Activated CD4-positive, CD25-positive, alpha-beta regulatory T cell (primary cell): ENCODE data around the gene OR2A5.
"Not testable (repeated sequence)": the region's sequence is repeated elsewhere in the genome, so short reads cannot be mapped to it uniquely, and the experiment has no call there.

ENCODE experiments used
- DNase-seq, 4 experiments: peaks; one replicate each; lab custom pipeline; 2025; lab: John Stamatoyannopoulos, UW

OR2A5 gene, protein sequence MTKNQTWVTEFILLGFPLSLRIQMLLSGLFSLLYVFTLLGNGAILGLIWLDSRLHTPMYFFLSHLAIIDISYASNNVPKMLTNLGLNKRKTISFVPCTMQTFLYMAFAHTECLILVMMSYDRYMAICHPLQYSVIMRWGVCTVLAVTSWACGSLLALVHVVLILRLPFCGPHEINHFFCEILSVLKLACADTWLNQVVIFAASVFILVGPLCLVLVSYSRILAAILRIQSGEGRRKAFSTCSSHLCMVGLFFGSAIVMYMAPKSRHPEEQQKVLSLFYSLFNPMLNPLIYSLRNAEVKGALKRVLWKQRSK

DNA sequence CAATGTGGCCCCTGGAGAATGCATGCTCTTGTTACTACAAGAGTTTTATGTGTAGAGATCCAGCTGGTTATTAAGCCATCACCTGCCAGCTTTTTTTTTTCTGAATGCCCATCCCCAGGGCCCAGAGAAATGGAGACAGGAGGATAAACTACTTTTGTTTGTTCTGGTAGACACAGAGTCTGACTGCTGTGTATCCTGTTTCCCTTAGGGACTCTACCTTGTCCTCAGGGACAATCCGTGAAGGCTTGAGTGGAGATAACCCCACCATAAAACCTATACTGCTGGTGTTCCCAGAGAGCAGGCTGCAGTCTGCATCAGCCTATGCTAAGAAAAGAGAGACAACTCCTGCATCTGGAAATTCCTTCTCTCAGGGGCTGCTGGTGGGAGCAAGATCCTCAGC, at the start of gene OR2A5:
TSS of gene OR2A5 (plus strand) at position 301 of the 400 bp plus-strand sequence. CDS start 1,454 bp downstream, outside the sequence.
- no peak for DNase-seq

- DNase-seq, result no peak
These were observed 48.7 kb upstream of the OR2A5 start, which contains the start of gene OR6B1 for GRCh38 chr7:144000020-144000419. Gene OR6B1 (plus strand): TSS chr7:144000320. CDS start chr7:144003997, 3,677 bp downstream.

GRCh38 chr7:144001543-144001942, 47.2 kb upstream of the OR2A5 start:
- no peak for DNase-seq

DNA sequence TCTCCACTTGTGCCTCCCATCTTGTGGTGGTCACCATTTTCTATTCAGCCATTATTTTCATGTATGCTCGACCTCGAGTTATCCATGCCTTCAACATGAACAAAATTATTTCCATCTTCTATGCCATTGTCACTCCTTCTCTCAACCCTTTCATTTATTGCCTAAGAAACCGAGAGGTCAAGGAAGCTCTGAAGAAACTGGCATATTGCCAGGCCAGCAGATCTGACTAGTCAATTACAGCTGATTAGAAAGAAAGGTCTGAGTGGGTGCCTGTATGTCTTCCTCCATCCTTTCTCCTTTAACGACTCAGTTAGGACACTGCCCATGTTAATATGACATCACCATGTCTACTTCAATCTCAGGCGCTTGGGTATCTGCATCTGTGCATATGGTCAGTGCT, 44.0 kb upstream of the OR2A5 start:
- DNase-seq, result no peak

DNA sequence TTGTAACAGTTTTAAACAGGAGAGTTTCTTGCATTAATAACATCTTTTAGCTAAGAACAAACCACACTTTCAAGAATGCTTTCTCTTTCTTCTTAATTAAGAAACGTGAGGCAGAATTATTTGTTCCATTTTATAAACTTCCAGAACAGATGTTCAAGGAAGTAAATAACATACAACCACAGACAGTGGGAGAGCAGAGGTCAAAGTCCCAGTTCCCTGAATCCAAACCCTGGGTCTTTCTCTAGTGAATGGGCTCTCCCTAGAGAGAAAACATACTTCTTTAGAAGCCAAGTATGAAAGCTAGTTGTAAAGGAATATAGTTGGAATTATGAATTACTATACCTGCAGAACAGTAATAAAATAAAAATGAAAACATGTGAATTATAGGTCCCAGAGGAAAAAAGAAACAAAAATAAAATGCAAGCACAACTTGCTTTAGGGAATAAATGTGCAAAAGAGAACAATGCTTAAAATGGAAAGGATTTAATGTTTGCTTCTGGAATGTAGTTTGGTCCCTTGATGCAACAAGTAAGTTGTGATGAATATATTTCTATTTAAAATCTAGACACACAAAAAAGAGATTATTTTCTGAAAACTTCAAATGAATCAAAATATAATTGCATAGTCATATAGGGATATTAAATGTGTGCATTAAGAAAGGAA, 42.6 kb upstream of the OR2A5 start:
- no peak for DNase-seq

DNA sequence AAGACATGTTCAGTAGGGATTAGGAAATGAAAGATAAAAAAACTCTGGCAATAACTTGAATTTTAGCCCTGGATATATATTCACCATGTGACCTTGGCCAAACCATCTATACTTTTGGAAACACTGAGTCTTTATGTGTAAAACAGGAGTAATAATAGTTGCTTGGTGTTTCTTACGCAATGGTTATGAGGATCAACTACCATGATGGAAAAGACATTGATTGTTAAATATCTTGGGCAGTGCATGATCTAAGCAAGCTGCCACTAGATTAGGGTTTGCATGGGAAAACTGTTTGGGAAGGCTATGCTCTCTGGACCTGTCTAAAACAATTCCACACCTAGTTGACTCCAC, 42.1 kb upstream of the OR2A5 start:
- DNase-seq, result no peak

GRCh38 chr7:144009361-144009760, 39.4 kb upstream of the OR2A5 start:
- DNase-seq, result no peak

GRCh38 chr7:144010061-144010460, 38.7 kb upstream of the OR2A5 start:
- not testable (repeated sequence) for DNase-seq

DNA sequence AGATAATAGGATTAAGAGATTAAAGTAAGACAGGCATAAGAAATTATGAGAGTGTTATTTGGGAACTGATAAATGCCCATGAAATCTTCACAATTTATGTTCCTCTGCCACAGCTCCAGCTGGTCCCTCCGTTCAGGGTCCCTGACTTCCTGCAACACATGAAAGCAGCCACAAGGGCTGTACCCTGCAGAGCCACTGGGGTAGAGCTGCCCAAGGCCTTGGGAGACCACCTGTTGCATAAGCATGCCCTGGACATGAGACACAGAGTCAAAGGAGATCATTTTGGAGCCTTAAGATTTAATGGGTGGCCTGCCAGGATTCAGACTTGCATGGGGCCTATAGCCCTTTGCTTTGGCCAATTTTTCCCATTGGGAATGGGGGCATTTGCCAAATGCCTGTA, 37.9 kb upstream of the OR2A5 start:
- DNase-seq, result not testable (repeated sequence)

DNA sequence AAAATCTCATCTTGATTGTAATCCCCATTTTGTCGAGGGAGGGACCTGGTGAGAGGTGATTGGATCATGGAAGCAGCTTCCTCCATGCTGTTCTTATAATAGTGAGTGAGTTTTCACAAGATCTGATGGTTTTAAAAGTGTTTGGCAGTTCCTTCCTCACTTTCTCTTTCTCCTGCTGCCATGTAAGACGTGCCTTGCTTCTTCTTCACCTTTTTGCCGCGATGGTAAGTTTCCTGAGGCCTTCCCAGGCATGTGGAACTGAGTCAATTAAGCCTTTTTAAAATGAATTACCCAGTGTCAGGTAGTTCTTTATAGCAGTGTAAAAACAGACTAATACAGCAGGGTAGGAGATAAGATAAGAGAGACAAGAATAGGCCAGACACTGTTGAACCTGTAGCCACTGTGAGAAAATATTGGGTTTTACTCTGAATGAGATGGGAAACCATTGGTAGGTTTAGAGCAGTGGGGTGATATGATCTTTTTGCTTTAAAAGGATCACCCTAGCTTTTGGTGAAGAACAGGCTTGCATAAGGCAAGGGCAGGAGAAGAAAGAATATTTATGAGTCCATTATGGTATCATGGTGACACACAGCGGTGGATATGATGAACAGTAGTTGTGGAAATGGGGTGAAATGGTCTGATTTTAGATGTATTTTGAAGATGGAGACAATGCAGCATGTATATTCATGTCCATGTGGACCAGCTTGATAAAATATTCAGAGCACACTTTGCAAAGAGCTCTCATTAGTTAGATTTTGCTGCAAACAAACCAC, 37.1 kb upstream of the OR2A5 start:
- no peak for DNase-seq

GRCh38 chr7:144018065-144018464, 30.7 kb upstream of the OR2A5 start:
- no peak for DNase-seq

GRCh38 chr7:144019457-144019856, 29.3 kb upstream of the OR2A5 start:
- DNase-seq, result no peak

DNA sequence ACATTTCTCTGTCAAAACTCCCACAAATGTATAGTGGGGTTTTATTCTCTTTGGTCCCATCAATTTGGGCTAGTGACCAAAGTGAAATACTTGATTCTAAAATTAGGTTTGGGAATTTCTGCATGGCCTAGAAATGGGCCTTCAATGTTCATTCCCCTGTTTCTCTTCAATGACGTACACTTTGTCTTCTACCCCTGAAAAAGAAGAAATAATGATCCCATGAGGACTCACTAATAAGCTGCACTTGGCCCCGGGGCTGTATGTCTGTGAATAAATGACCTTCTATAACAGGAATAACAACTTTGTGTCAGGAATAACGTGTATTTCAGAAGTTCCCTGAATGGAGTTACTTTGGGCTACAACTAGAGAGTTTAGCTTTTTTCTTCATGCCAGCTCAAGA, 28.4 kb upstream of the OR2A5 start:
- DNase-seq, result no peak

- DNase-seq, result no peak
These were observed 26.6 kb upstream of the OR2A5 start for GRCh38 chr7:144022169-144022568.

GRCh38 chr7:144023171-144023827, 25.4 kb upstream of the OR2A5 start:
- DNase-seq, result no peak

DNA sequence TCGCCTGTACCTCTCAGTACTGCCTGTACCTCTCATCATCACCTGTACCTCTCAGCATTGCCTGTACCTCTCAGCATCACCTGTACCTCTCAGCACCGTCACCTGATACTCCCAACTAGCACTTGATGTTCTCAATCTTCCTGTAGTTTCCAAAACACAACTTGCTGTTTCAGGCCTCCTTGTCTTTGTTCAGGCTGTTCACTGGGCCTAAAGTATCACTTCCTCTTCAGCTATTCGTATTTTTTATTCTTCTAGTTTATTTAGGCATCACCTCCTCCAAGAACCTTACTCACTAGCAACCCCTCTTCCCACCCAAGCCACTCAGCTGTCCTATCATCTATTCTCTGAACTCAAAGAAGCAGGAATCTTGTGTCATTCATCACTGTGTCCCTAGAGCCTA, 24.5 kb upstream of the OR2A5 start:
- DNase-seq, result no peak

DNA sequence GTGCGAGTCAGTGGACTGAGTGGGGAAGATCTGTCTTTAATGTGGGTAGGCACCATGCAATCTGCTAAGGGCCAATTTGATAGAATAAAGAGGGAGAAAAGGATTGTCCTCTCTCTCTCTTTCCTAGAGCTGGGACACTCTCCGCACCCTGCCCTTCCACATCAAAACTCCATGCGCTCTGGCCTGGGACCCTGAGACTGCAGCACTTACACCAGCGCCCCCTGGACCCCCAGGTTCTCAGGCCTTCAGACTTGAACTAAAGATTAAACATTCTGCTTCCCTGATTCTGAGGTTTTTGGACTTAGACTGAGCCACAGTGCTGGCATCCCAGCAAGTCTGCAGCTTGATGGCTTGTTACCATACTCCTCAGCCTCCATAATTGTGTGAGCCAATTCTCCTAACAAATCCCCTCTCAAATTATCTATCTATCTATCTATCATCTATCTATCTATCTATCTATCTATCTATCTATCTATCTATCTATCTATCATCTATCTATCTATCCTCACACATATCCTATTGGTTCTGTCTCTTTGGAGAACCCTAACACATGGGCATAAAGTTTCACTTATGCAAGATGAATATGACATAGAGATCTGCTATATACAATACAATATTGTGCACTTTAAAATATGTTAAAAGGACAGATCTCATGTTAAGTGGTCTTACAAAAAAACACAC, 22.4 kb upstream of the OR2A5 start:
- DNase-seq, result no peak

DNA sequence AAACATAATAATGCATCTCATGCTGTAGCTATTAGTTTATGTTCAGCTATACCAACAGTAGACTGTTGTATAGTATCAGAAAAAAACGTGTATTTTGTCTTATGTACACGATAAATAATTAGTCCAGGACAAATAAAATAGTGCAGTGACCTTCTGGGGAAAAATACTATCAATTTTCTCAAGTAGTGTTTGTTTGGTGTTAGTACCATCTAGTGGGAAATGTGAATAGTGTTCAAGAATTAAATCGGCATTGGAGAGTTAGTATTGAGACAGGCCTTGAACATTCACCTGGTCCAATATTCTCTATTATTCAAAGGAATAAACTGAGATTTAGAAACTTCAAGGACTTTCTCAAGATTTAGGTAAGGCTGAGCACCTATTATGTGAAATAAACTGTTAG, 21.7 kb upstream of the OR2A5 start:
- no peak for DNase-seq

- DNase-seq, result no peak
These were observed 20.8 kb upstream of the OR2A5 start for GRCh38 chr7:144027974-144028373.

DNA sequence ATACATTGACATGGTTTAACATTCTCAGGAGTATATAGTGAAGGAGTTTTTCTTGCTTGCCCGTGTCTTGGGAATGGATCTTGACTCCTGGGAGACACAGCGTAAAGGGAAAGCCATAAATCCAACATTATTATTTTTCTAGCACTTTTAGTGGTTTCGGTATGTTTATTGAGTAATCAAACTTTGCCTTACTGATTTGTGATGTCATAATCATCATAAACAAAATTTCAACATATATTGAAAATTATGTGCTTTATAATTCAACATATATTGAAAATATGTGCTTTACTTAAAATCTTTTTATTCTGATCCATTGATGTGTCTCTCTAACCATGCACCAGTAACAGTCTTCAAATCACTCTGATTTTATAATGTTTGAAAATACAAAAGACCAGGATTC, 20.2 kb upstream of the OR2A5 start:
- no peak for DNase-seq

DNA sequence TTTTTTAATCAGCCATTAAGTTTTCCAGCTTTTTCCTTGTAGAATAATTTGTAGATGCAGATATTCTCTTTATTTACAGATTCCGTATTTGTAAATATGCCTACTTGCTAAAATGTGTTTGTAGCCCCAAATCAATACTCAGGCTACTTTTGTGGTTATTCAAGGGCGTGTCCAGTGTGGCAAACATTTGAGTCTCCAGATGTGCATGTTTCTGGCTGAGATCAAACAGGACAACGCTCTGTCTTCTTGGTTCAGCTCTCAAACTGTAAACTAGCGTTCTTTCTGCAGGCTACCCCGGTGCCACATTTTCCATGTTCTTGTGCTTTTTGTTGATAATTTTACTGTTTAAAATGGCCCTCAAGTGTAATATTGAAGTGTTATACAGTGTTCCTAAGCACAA, 16.2 kb upstream of the OR2A5 start:
- DNase-seq, result no peak
